ENCODE measurements around the gene SDHD.

- TF ChIP-seq POLR2A (IDR thresholded peaks at IDR 0.05; ENCODE audit: low read depth), result no peak
- TF ChIP-seq POLR2AphosphoS5 (IDR thresholded peaks at IDR 0.05), result no peak
- no peak for TF ChIP-seq CTCF (IDR thresholded peaks at IDR 0.05)
- TF ChIP-seq EP300 (IDR thresholded peaks at IDR 0.05), result no peak
Measured at GRCh38 chr11:112057170-112057569, 29.5 kb upstream of the SDHD start.
